NCI-H446 (cell line): ENCODE measurements around the gene CTNNBIP1.
"Not testable (repeated sequence)": the region's sequence is repeated elsewhere in the genome, so short reads cannot be mapped to it uniquely, and the experiment has no call there.

ENCODE experiments used
- DNase-seq, 2 experiments: peaks; one replicate each; lab custom pipeline; 2025; lab: John Stamatoyannopoulos, UW

CTNNBIP1 gene

DNA sequence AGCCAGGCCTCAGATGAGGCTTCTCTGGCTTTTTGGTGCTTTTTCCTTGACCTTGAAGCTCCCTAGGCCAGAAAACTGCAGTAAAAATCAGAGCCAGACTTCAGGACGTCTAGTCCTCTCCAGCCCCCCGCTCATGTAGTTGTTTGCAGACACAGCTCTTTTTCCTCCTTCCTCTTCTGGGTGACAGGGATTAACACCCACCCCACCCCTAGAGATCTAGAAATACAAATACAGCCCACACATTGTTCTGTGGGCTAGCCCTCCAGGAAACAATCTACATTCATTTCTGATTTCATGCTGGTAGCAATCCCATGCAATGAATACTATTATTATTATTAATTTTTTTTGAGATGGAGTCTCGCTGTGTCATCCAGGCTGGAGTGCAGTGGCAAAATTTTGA, 76.4 kb downstream of the CTNNBIP1 start:
- no peak for DNase-seq

DNA sequence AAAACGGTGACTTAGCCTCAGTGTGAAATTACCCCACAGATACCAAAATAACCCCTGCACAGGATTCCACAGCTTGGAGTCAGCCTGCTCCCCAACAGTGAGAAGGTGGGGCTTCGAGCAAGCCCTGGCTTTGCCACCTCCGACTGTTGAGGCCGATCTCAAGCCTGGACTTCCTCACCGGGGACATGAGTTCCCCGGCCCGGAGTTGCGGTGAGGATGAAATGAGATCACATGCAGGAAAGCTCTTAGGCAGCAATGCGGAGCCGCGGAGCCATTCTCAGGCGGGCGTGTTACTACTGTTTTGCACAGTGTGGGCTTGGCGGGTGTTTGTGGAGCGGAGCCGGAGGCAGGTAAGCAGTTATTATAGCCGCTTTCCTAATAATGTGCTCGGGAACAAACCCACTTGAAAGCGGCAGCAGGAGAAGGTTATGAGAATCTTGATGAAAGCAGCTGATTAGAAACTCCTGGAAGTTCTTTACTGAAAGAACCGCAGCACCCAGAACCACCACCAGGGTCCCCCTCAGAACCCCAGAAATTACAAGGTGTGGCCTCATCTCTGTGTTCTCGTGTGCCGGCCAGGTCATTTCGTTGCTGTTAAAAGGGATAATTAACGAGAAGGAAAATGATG, 82.4 kb downstream of the CTNNBIP1 start:
- DNase-seq: no peak

DNA sequence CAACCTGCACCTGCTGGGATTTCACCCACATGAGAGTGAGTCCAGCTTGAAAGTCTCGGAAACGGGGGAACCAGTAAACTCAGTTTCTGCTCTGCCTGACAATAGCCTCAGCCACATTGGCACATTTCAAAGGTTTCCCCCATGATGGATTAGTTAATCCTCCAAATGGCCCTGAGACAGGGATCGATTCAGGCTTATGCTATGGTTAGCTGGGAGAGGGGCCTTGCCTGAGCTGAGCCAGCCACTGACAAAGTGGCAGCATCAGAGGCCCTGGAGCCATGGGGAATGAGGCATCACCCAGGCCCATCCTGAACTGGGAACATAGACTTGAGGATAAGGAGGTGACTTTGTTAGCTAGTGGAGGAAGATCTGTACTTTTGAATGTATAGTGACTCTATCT, 83.5 kb downstream of the CTNNBIP1 start:
- no peak for DNase-seq

DNA sequence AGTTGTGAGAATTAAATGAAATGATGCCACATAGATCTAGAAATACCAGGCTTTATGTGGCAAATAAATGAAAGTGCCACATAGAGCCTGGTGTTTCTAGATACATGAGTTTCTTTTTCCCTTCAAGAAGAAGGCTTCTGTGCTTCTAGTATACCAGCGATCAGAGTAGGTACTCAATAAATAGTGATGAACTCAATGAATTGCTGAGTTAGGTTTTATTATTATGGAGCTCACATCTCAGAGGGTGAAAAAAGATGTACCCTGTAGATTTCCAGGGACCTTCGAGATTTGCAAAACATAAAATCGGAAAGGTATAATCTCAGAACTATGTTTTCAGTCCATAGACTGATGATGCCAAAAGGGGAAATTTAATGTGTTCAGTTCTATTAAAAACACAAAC, 84.0 kb downstream of the CTNNBIP1 start:
- no peak for DNase-seq

DNA sequence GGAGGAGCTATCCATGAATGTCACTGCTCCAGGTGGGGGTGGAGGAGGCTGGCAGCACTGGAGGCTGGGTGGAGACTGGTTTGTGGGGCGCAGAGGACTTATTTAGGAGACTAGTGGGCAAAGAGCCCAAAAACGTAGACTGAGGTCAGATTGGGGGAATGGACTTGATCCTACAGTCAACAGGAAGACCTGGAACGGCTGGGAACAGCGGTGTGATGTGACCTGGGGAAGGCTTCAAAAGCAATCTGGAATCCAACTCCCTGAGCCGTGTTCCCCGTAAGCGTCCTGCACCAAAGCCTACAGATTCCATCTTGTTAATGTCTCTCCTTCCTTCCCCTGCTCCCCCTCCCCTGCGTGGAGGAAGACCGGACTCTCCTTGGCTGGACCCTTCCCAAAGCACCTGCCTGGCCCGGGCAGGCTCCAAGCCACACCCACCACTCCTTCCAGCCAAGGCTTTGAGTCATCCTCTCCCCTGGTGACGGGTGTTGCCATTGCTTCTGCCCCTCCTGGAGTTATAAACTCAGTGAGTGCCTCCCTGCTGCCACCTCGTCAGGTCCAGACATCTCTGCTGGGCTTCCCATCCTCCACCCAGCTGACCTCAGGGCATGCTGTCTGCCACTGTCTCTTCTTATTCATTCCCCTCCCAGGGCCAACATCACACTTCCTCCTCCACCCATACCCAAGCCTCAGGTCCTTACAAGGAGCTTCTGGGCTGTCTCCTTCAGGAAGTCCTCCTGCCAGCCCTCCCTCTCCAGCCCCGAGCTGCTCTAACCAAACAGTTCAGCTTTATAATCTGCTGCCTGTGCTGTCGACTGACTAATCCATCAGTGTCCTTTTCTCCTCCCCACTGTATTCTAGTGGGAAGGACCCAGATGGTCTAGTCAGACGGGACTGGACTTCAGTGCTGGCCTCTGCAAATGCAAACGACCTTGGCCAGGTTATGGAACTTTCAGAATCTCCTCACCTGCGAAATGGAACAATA, 84.7 kb downstream of the CTNNBIP1 start:
- DNase-seq: peak; percentile 81 to 93

DNA sequence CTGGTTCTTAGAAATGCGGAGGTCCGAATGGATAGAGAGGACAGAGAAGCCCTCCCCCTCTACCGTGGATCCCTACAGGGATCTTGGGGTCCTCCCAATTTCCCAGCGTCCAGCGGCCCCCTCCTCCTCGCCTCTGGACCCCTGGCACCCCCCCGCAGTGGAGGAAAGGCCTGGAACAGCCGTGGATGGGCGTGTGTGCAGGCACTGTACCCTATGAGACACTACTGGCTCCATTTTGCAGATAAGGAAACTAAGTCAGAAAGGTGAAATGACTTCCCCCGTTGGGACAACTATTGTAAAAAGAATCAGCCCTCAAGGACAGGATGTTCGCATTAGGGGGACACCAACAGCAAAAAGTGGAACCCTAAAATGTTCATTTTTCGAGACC, 85.4 kb downstream of the CTNNBIP1 start:
- DNase-seq: no peak

DNA sequence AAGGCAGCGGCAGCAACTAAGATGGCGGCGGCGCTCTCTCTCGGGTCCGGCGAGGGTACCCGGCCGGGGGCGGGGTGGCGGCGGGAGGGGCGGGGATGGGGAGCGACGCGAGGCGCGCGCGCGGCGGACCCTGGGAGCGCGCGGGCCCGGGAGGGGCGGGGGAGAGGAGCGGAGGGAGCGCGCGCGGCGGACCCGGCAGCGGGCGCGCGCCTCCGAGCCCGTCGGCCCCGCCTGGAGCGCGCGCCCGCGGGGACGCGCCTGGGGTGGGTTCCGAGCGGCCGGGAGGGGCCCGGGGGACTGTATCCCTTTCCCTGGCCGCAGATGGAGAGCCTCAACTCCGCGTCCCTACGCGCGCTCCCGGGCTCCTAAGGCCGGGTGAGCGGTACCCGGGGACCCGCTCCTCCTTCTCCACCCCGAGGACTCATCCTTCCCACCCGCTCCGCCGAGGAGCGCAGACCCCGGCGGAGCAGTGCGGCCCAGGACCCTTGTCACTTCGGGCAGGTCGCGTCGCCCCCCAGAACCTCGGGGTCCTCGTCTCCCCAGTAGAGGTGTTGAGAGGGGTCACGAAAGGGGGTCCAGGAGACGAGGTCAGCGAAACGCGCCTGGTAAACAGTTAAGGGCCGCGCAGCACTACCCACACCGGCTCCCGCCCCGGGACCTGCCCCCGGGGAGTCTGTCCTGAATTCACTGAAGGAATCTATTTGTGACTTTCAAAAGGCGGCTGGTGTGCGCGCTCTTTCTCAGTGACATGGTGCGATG, 85.9 kb downstream of the CTNNBIP1 start, which contains the start of gene CLSTN1:
CLSTN1 (minus strand) TSS at position 23 of the 759 bp plus-strand sequence. CDS start 232 bp downstream, outside the sequence.
- peak; percentile 79 to 94 for DNase-seq

DNA sequence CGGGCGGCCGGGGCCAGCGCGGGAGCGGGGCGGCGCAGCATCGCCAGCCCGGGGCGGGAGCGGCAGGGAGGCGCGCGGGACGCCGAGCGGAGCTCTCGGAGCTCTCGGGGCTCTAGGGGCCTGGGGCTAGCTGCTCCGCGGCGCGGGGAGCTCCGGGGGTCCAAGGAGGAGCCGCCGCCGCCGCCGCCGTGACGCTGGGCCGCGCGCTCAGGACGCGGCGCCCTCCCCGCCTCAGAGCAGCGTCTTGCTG, 86.5 kb downstream of the CTNNBIP1 start:
- DNase-seq: no peak

DNA sequence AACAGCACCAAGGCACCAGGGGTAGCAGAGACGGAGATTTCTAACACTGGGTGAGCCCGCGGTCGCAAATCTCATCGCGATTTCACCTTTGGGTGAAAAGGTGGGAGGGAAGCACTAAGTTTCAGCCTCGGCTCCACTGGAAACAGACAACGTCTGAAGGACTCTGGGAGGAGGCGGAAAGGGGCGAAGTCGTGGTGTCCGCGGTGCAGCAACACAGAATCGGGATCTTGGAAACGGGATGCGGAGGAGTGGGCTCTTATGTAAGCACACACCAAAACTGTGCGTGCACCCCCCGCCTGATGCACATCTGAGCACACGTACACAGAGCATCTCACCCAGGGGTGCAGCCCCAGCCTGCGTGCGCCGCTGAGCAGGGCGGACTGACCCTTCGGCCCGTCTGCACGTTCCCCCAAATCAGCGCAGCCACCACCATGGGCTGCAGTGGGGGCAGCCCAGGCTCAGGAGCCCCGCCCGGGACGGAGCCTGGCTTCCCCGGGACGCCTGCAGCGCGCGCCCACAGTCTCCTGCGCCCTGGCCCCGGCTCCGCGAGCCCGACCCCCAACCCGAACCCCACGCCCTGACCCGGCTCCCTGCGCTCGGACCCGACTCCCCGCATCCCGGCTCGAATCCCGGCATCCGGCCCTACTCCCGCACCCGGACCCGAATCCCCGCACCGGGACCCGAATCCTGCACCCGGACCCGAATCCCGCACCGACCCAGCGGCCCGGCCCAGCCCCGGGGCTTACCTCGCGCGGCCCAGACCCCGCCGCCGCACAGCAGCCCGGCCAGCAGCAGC, 87.0 kb downstream of the CTNNBIP1 start:
- no peak for DNase-seq

DNA sequence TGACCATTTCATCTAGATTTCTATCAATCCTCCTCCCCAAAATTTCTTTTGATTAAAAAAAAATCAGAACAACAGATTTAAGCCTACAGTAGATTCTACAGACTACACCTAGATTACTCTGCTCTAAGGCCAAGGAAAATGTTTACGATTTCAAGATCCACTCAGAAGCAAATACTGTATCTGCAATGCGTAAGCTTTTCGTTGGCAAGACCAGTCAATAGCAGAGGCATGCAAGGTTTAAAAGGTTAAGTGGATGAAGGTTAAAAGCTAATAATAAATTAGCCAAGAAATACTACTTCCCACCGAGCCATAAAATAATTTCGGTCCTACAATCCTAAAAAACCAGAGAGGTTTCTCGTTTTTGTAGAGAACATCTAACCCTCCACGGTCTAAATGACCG, 87.6 kb downstream of the CTNNBIP1 start:
- no peak for DNase-seq

DNA sequence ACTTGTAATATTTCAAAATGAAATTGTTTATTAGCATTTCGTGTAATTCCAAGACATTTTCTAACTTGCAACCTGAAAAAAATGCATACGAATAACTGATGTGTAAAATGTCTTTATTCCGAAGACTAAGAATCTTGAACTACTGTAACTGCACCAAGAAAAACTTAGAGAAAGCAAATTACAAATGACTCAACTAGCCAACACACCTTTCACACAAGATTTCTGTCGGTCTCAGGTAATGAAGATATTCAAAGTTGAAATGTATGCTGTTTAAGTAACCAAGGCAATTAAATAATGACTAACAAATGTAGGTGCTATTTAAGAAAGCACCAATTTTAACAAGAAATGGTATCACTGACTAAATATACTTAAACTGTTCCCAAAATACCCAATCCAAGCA, 88.4 kb downstream of the CTNNBIP1 start:
- DNase-seq: no peak

DNA sequence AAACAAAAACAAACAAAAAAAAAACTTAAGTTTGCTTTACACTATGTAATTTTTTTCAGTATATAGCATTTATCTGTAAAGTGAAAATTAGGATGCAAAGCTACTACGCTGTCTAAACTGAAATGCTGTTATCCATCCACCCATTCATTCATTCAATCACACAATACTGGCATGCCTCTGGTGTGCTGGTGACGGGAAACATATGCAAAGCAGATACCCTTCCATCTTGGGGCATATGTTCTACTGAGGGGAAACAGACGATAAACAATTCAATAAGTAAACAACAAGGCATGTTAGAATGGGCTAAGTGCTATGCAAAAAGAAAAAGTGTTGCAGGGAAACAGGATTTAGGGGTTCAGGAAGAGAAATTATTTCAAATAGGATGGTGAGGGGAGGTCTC, 89.5 kb downstream of the CTNNBIP1 start:
- no peak for DNase-seq

DNA sequence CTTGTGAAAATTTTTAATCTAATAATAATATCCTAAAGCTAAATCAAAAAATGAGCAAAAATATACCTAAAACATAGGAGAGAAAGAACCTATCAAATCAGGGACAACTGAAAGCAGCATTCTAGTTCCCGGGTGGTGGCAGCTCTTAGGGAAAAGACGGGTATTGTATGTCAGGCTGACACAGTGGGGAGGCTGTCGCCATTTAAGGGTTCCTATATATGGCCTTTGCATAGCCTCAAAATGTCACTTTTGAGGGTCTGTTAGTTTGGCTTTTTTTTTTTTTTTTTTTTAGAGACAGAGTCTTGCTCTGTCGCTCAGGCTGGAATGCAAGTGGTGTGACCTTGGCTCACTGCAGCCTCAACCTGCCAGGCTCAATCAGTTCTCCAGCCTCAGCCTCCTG, 92.3 kb downstream of the CTNNBIP1 start:
- no peak for DNase-seq

DNA sequence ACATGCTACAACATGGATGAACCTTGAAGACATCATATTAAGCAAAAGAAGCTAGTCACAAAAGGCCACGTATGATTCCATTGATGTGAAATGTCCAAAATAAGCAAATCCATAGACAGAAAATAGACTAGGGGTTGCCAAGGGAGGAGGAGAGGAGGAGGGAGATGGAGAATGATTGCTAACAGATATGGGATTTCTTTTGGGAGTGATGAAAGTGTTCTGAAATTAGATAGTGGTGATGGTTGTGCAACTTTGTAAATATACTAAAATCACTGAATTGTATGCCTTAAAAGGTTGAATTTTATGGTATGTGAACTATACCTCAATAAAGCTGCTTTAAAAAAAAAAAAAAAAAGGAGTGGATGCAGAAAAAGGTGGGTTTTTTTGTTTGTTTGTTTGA, 93.9 kb downstream of the CTNNBIP1 start:
- DNase-seq: no peak

DNA sequence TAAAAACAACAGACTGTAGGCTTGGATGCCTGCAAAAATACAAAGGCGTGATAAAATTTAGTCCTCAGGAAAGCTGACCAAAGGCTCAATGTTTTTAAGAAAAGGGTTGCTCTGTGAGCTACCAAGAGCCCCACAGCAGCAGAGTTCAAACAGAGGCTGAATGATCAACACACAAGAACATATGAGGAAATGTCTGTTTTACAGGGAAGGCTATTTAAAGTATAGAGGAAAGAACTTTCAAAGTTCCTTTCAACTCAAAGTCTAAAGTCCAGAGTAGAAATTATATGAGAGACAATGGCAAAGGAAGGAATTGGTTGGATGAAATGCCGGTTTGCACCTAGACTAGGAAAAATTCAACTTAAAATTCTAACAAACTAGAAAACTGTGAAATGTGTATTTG, 94.9 kb downstream of the CTNNBIP1 start:
- DNase-seq: no peak

DNA sequence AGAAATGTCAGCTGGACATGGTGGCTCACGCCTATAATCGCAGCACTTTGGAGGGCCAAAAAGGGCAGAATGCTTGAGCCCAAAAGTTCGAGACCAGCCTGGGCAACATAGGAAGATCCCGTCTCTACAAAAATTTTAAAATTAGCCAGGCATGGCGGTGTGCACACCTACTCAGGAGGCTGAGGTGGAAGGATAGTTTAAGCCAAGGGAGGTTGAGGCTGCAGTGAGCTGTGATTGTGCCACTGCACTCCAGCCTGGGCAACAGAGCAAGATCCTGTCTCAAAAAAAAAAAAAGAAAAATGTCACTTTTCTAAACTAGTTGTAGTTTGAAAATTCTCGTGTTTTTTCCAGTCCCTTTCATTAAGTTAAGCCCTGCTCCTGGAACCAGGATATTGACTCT, 95.5 kb downstream of the CTNNBIP1 start:
- DNase-seq: no peak

DNA sequence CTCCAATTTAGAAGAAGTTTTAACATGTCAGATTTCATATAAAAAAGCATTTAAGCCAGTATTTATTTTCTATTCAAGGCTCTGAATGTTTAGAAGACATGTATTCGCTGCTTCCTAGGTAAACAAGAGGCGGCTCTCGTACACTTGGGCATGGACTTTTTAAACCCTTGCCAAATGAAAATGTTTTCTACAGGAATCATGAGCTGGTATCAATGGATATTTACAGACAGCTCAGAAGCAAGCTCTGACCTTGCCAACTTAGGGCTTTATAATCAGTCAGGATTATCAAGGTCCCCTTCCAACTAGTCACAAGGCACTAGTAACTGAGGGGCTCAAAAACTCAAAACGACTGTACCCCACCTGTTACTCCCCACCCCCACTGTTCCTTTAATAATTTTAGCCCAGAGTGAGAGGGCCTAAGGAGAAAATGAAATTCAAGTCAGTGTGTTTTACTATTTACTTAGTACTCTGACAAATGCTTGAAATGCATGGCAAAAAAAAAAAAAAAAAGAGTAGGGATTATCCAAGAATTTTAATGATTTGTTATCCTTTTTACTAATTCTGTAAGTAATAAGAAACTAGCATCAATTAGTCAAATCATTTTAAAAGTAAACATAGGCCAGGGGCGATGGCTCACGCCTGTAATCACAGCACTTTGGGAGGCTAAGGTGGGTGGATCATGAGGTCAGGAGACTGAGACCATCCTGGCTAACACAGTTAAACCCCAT, 98.7 kb downstream of the CTNNBIP1 start:
- DNase-seq: no peak

DNA sequence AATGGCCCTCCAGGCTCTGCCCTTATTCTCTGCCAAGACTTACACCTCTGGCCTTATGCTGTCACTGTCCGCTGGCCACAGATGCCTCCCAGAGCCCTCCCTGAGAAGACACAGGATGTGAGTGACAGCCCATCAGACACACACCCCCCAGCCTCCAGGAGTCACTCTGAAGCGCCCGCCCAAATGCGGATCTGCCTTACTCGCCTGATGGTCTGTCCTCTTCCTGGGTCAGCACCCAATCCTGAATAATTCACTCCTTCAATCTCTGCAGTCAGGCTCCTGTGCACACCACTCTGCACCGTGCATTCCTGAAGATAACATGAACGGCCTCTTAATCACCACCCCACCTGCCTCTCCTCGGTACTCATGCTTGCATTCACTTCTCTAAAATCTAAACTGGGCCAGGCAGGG, 101.0 kb downstream of the CTNNBIP1 start:
- DNase-seq: no peak

DNA sequence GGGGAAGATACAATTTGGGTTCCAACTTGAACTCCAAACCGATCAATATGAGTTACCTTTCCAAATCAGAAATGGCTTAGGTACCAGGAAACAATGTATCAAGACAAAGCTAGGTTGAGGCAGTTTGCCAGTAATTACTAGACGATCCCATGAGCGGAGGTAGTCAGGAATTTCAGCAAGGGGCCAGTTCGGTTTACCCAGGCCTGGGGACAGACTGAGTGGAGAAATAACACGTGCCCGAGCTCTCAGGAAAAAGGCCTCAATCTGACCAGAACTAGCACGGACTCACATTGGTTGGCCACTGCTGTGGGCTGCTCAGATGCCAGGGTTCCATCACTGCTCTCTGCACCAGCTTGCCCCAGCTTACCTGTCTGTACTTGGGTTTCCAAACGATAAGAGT, 101.6 kb downstream of the CTNNBIP1 start:
- no peak for DNase-seq

DNA sequence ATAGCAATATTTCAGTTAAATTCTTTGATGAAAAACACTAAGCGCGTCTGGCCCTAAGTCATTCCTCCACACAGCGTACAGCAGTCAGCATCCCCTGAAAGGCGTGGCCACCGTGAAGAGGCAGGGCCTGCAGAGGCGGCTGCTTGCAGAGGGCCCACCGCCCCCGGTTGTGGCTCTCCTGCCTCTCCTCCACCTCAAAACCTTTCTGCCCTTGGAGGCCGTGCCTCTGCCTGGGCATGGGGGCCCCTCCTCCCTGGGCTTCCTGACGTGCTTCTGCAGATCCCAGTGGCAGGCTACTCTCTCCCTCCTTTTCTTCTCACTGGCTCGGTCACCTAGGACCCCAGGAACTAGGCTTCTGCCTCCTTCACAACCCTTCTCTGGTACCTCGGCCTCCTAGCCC, 102.5 kb downstream of the CTNNBIP1 start:
- DNase-seq: no peak

DNA sequence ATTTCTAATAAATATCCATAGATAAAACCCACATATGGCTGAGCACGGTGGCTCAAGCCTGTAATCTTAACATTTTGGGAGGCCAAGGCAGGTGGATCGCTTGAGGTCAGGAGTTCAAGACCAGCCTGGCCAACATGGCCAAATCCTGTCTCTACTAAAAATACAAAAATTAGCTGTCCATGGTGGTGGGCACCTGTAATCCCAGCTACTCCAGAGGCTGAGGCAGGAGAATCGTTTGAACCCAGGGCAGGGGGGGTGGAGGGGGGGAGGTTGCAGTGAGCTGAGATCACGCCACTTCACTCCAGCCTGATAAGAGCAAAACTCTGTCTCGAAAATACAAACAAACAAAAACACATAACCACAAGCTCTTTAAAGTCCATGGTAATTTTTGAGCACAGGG, 104.1 kb downstream of the CTNNBIP1 start:
- DNase-seq: not testable (repeated sequence)
